Loucy (cell line): Measurements from ENCODE around the gene PTOV1.

Experiments used
- H2AFZ ChIP-seq: fragments of 200-600 bp; sonication (generic); 2 replicates; pipeline ENCODE4 v1.6.0; 2016; ENCODE audit warnings: antibody characterized with exemption, mild to moderate bottlenecking, low read length, moderate library complexity
- H3F3A ChIP-seq: fragments of 200-600 bp; 2 replicates; pipeline ENCODE4 v1.6.0; 2016; ENCODE audit warnings: antibody characterized with exemption, low read depth, mild to moderate bottlenecking
- H3K27me3 ChIP-seq: fragments of 200-600 bp; sonication (generic); 2 replicates; pipeline ENCODE4 v1.6.1; 2014; ENCODE audit warnings: low read length, mild to moderate bottlenecking; ENCODE audit not compliant: insufficient read depth, poor library complexity, severe bottlenecking
- H3K36me3 ChIP-seq: fragments of 200-600 bp; sonication (generic); 2 replicates; pipeline ENCODE4 v1.6.1; 2016; ENCODE audit warnings: low read length; ENCODE audit not compliant: insufficient read depth
- H3K4me1 ChIP-seq: fragments of 200-600 bp; sonication (generic); 2 replicates; pipeline ENCODE4 v1.5.1; 2014; ENCODE audit warnings: low read length, mild to moderate bottlenecking; ENCODE audit not compliant: insufficient read depth, poor library complexity, severe bottlenecking
- H3K4me2 ChIP-seq: fragments of 200-600 bp; sonication (generic); 2 replicates; pipeline ENCODE4 v1.6.0; 2014; ENCODE audit warnings: antibody characterized with exemption, low read length, low read depth, mild to moderate bottlenecking; ENCODE audit not compliant: poor library complexity, severe bottlenecking
- H3K4me3 ChIP-seq: fragments of 200-600 bp; sonication (generic); 2 replicates; pipeline ENCODE4 v1.5.1; 2014; ENCODE audit warnings: low read length, mild to moderate bottlenecking, mixed read lengths; ENCODE audit not compliant: poor library complexity, severe bottlenecking
- H3K79me2 ChIP-seq: fragments of 200-600 bp; sonication (generic); 2 replicates; pipeline ENCODE4 v1.6.1; 2014; ENCODE audit warnings: low read length; ENCODE audit not compliant: insufficient read depth
- H3K9ac ChIP-seq: fragments of 200-600 bp; sonication (generic); 2 replicates; pipeline ENCODE4 v1.6.0; 2014; ENCODE audit warnings: mild to moderate bottlenecking, low read depth, low read length, moderate library complexity; ENCODE audit not compliant: poor library complexity, severe bottlenecking
- H3K9me2 ChIP-seq: fragments of 200-600 bp; sonication (generic); replicated peaks from 2 replicates; pipeline ENCODE4 v1.6.1; 2016; ENCODE audit warnings: low read depth, low read length, mixed read lengths
- H3K9me3 ChIP-seq: fragments of 200-600 bp; sonication (generic); 2 replicates; pipeline ENCODE4 v1.6.1; 2014; ENCODE audit warnings: mild to moderate bottlenecking, antibody characterized with exemption, low read length, low read depth; ENCODE audit not compliant: insufficient read depth
- H4K20me1 ChIP-seq: fragments of 200-600 bp; sonication (generic); 2 replicates; pipeline ENCODE4 v1.6.0; 2014; ENCODE audit warnings: antibody characterized with exemption, low read length, mild to moderate bottlenecking; ENCODE audit not compliant: insufficient read depth, poor library complexity, severe bottlenecking
- EZH2phosphoT487 ChIP-seq: fragments of 200-600 bp; IDR thresholded peaks from 2 replicates; pipeline ENCODE4 v1.6.1; 2018; ENCODE audit warnings: antibody characterized with exemption, mild to moderate bottlenecking, moderate library complexity, borderline replicate concordance
- TF ChIP-seq, protein P1 (sequence below): fragments of 200-600 bp; sonication (generic); conservative IDR thresholded peaks from 2 replicates; pipeline ENCODE4 v1.5.1; 2014; ENCODE audit warnings: mild to moderate bottlenecking, antibody characterized with exemption, low read length

PTOV1 gene

DNA sequence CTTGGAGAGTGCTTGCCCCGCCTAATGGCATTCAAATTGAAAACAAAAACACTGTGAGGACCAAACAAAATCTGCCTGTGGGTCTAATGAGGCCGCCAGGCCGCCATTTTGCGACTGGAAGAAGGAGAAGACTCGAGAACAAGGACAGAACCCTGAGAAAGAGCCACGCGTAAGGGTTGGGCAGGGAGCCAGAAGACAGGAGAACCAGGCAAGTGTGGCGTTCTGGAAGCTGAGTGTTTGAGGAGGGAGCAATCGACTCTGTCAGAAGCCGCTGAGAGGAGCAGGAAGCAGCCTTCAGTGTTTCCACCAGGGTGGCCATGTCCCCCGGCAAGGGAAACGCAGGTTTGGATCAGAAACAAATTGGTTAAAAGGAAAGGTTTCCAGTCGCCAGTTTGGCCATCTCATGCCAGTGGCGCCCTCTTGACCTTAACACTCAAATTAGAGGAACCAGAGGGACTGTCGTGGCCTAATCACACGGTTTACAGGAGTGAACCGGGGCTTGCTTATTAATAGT is 10.2 kb upstream of the PTOV1 start:
- Histone ChIP-seq H3F3A (no peaks in the 10 kb centered on the region), H3K9ac (no peak overlapping the region), H3K4me2 (no peak overlapping the region), H3K27me3 (no peaks in the 10 kb centered on the region), H4K20me1 (no peaks in the 10 kb centered on the region), H3K4me3 (no peak overlapping the region), H3K9me3 (no peaks in the 10 kb centered on the region), H3K4me1 (no peaks in the 10 kb centered on the region), H3K79me2 (no peaks in the 10 kb centered on the region), H2AFZ (no peak overlapping the region), H3K9me2 (no peaks in the 10 kb centered on the region), H3K36me3 (peaks cover 17% of the 10 kb centered on the region; the same call in 1 of the 2 replicates)
- TF ChIP-seq EZH2phosphoT487: no peak
- TF ChIP-seq, protein P1, sequence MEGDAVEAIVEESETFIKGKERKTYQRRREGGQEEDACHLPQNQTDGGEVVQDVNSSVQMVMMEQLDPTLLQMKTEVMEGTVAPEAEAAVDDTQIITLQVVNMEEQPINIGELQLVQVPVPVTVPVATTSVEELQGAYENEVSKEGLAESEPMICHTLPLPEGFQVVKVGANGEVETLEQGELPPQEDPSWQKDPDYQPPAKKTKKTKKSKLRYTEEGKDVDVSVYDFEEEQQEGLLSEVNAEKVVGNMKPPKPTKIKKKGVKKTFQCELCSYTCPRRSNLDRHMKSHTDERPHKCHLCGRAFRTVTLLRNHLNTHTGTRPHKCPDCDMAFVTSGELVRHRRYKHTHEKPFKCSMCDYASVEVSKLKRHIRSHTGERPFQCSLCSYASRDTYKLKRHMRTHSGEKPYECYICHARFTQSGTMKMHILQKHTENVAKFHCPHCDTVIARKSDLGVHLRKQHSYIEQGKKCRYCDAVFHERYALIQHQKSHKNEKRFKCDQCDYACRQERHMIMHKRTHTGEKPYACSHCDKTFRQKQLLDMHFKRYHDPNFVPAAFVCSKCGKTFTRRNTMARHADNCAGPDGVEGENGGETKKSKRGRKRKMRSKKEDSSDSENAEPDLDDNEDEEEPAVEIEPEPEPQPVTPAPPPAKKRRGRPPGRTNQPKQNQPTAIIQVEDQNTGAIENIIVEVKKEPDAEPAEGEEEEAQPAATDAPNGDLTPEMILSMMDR: no peak

DNA sequence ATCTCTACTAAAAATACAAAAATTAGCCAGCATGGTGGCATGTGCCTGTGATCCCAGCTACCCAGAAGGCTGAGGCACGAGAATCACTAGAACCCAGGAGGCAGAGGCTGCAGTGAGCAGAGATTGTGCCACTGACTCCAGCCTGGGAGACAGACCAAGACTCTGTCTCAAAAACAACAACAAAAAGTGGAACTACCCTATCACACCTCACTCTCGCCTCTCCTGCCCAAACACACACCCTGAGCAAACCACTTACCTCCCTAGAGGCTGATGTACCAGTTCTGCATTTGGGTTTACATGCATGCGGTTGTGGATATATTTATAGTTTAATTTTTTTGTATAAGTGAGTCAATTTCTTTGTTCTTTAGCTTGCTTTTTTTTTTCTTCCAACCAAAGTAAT is 7.7 kb upstream of the PTOV1 start:
- H3K9me3 ChIP-seq: no peaks in the 10 kb centered on the region
- H4K20me1 ChIP-seq: no peaks in the 10 kb centered on the region
- no peaks in the 10 kb centered on the region for H3K79me2 ChIP-seq
- TF ChIP-seq, protein P1: no peak
- TF ChIP-seq EZH2phosphoT487: no peak
- no peak overlapping the region for H3K4me2 ChIP-seq
- H3K27me3 ChIP-seq: no peaks in the 10 kb centered on the region
- no peaks in the 10 kb centered on the region for H3F3A ChIP-seq
- H3K9ac ChIP-seq: no peak overlapping the region
- peaks cover 5% of the 10 kb centered on the region for H3K4me1 ChIP-seq
- H2AFZ ChIP-seq: no peak overlapping the region
- H3K9me2 ChIP-seq: no peaks in the 10 kb centered on the region
- peaks cover 9% of the 10 kb centered on the region; the same call in 1 of the 2 replicates for H3K36me3 ChIP-seq
- H3K4me3 ChIP-seq: no peak overlapping the region

DNA sequence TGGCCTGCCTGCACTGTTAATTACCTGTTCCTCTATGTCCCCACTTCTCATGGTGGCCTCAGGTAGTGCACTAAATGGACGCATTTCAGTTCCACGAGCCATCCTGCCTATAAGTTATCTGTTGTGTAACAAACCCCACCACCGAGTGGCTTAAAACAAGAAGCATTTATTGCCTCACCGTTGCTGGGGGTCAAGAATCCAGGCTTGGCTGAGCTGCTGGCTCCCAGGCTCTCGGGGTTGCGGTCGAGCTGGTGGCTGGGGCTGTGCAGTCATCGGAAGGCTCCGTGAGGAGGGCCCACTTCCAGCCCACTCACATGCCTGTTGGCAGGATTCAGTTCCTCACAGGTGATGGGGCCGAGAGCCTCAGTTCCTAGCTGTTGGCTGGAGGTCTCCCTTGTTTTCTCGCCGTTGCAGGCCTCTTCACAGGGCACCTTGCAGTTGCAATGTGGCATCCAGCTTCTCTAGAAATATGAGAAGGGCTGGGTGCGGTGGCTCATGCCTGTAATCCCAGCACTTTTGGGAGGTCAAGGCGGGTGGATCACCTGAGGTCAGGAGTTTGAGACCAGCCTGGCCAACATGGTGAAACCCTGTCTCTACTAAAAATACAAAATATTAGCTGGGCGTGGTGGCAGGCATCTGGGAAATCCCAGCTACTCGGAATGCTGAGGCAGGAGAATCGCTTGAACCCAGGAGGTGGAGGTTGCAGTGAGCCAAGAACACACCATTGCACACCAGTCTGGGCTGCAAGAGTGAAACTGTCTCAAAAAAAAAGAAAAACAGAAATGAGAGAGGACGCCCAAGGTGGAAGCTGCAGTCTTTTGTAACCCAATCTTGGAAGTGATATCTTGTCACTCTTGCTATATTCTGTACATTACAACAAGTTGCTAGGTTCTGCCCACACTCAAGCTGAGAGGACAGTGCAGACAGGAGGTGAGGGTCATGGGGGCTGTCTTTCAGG is 6.5 kb upstream of the PTOV1 start:
- no peaks in the 10 kb centered on the region for H3K27me3 ChIP-seq
- H3K9me3 ChIP-seq: no peaks in the 10 kb centered on the region
- peaks cover 15% of the 10 kb centered on the region for H3K4me1 ChIP-seq
- no peak for TF ChIP-seq EZH2phosphoT487
- TF ChIP-seq, protein P1: no peak
- H2AFZ ChIP-seq: no peak overlapping the region
- no peaks in the 10 kb centered on the region for H3K9me2 ChIP-seq
- no peak overlapping the region for H3K4me2 ChIP-seq
- peaks cover 4% of the 10 kb centered on the region; the same call in 1 of the 2 replicates for H3K36me3 ChIP-seq
- H3K79me2 ChIP-seq: no peaks in the 10 kb centered on the region
- no peaks in the 10 kb centered on the region for H3F3A ChIP-seq
- no peak overlapping the region for H3K9ac ChIP-seq
- no peak overlapping the region for H3K4me3 ChIP-seq
- H4K20me1 ChIP-seq: no peaks in the 10 kb centered on the region
